Measurements from ENCODE around the gene LRIG2. TPM values are rescaled to one million over a fixed set of nuclear protein-coding genes. Genes with fewer than 3 reads are reported as not detected.

Gene LRIG2
- polyA plus RNA-seq, 2 donors = 2.6 to 3.5 TPM

GRCh38 chr1:113091988-113092594, 19.1 kb downstream of the LRIG2 start:
- Histone ChIP-seq H3K9me3 (ENCODE audit: control insufficient read depth in 2 of 2, insufficient read depth in 1 of 2, low read depth in 1 of 2, low read length in 1 of 2) (no peaks in the 10 kb centered on the region), H3K4me1 (ENCODE audit: control insufficient read depth in 2 of 2, insufficient read depth in 2 of 2, low read length in 1 of 2) (no peaks in the 10 kb centered on the region), H3K4me3 (ENCODE audit: low read depth in 1 of 2, low read length in 2 of 2) (no peak overlapping the region), H3K27ac (ENCODE audit: low read depth in 2 of 2, low read length in 1 of 2) (no peak overlapping the region), H3K27me3 (ENCODE audit: control insufficient read depth in 1 of 2, insufficient read depth in 2 of 2, low read length in 2 of 2) (no peaks in the 10 kb centered on the region), H3K36me3 (ENCODE audit: control insufficient read depth in 2 of 2, insufficient read depth in 2 of 2, low read length in 1 of 2) (peaks cover 4 to 6% of the 10 kb centered on the region in 2 donors)
- WGBS, 2 donors = 53 to 69% methylated on average over 1 of the region's 1 CpG

GRCh38 chr1:113094506-113094905, 21.5 kb downstream of the LRIG2 start:
- H3K27me3 ChIP-seq (ENCODE audit: control insufficient read depth in 1 of 2, insufficient read depth in 2 of 2, low read length in 2 of 2) = no peaks in the 10 kb centered on the region
- no peak overlapping the region for H3K27ac ChIP-seq (ENCODE audit: low read depth in 2 of 2, low read length in 1 of 2)
- no peak overlapping the region for H3K4me3 ChIP-seq (ENCODE audit: low read depth in 1 of 2, low read length in 2 of 2)
- whole genome bisulfite sequencing, 2 donors = 94 to 95% methylated on average over 4 of the region's 4 CpGs
- peaks cover 6% of the 10 kb centered on the region in 2 donors for H3K36me3 ChIP-seq (ENCODE audit: control insufficient read depth in 2 of 2, insufficient read depth in 2 of 2, low read length in 1 of 2)
- no peaks in the 10 kb centered on the region for H3K9me3 ChIP-seq (ENCODE audit: control insufficient read depth in 2 of 2, insufficient read depth in 1 of 2, low read depth in 1 of 2, low read length in 1 of 2)
- H3K4me1 ChIP-seq (ENCODE audit: control insufficient read depth in 2 of 2, insufficient read depth in 2 of 2, low read length in 1 of 2) = no peaks in the 10 kb centered on the region

- H3K27me3 ChIP-seq (ENCODE audit: control insufficient read depth in 1 of 2, insufficient read depth in 2 of 2, low read length in 2 of 2) = no peaks in the 10 kb centered on the region
- H3K27ac ChIP-seq (ENCODE audit: low read depth in 2 of 2, low read length in 1 of 2) = no peak overlapping the region
- H3K9me3 ChIP-seq (ENCODE audit: control insufficient read depth in 2 of 2, insufficient read depth in 1 of 2, low read depth in 1 of 2, low read length in 1 of 2) = no peaks in the 10 kb centered on the region
- no peaks in the 10 kb centered on the region for H3K4me1 ChIP-seq (ENCODE audit: control insufficient read depth in 2 of 2, insufficient read depth in 2 of 2, low read length in 1 of 2)
- peaks cover 6 to 8% of the 10 kb centered on the region in 2 donors for H3K36me3 ChIP-seq (ENCODE audit: control insufficient read depth in 2 of 2, insufficient read depth in 2 of 2, low read length in 1 of 2)
- 86% methylated on average over 5 of the region's 5 CpGs for WGBS, 2 donors
- H3K4me3 ChIP-seq (ENCODE audit: low read depth in 1 of 2, low read length in 2 of 2) = no peak overlapping the region
These were observed 22.9 kb downstream of the LRIG2 start for GRCh38 chr1:113095790-113096455.

- Histone ChIP-seq H3K9me3 (ENCODE audit: control insufficient read depth in 2 of 2, insufficient read depth in 1 of 2, low read depth in 1 of 2, low read length in 1 of 2) (no peaks in the 10 kb centered on the region), H3K4me3 (ENCODE audit: low read depth in 1 of 2, low read length in 2 of 2) (no peak overlapping the region), H3K27ac (ENCODE audit: low read depth in 2 of 2, low read length in 1 of 2) (no peak overlapping the region), H3K36me3 (ENCODE audit: control insufficient read depth in 2 of 2, insufficient read depth in 2 of 2, low read length in 1 of 2) (peaks cover 6 to 8% of the 10 kb centered on the region in 2 donors), H3K4me1 (ENCODE audit: control insufficient read depth in 2 of 2, insufficient read depth in 2 of 2, low read length in 1 of 2) (no peaks in the 10 kb centered on the region), H3K27me3 (ENCODE audit: control insufficient read depth in 1 of 2, insufficient read depth in 2 of 2, low read length in 2 of 2) (no peaks in the 10 kb centered on the region)
- 94 to 96% methylated on average over 3 of the region's 3 CpGs for WGBS, 2 donors
These were observed 23.5 kb downstream of the LRIG2 start for GRCh38 chr1:113096493-113096892.

GRCh38 chr1:113101588-113101987, 28.6 kb downstream of the LRIG2 start:
- Histone ChIP-seq H3K27ac (ENCODE audit: low read depth in 2 of 2, low read length in 1 of 2) (no peak overlapping the region), H3K9me3 (ENCODE audit: control insufficient read depth in 2 of 2, insufficient read depth in 1 of 2, low read depth in 1 of 2, low read length in 1 of 2) (no peaks in the 10 kb centered on the region), H3K4me1 (ENCODE audit: control insufficient read depth in 2 of 2, insufficient read depth in 2 of 2, low read length in 1 of 2) (no peaks in the 10 kb centered on the region), H3K4me3 (ENCODE audit: low read depth in 1 of 2, low read length in 2 of 2) (no peak overlapping the region), H3K27me3 (ENCODE audit: control insufficient read depth in 1 of 2, insufficient read depth in 2 of 2, low read length in 2 of 2) (no peaks in the 10 kb centered on the region), H3K36me3 (ENCODE audit: control insufficient read depth in 2 of 2, insufficient read depth in 2 of 2, low read length in 1 of 2) (peaks cover 9 to 12% of the 10 kb centered on the region in 2 donors)

- H3K4me3 ChIP-seq (ENCODE audit: low read depth in 1 of 2, low read length in 2 of 2) = no peak overlapping the region
- H3K9me3 ChIP-seq (ENCODE audit: control insufficient read depth in 2 of 2, insufficient read depth in 1 of 2, low read depth in 1 of 2, low read length in 1 of 2) = no peaks in the 10 kb centered on the region
- 36 to 63% methylated on average over 1 of the region's 1 CpG for WGBS, 2 donors
- peaks cover 7 to 11% of the 10 kb centered on the region in 2 donors for H3K36me3 ChIP-seq (ENCODE audit: control insufficient read depth in 2 of 2, insufficient read depth in 2 of 2, low read length in 1 of 2)
- H3K27me3 ChIP-seq (ENCODE audit: control insufficient read depth in 1 of 2, insufficient read depth in 2 of 2, low read length in 2 of 2) = no peaks in the 10 kb centered on the region
- H3K27ac ChIP-seq (ENCODE audit: low read depth in 2 of 2, low read length in 1 of 2) = no peak overlapping the region
- no peaks in the 10 kb centered on the region for H3K4me1 ChIP-seq (ENCODE audit: control insufficient read depth in 2 of 2, insufficient read depth in 2 of 2, low read length in 1 of 2)
These were observed 30.1 kb downstream of the LRIG2 start for GRCh38 chr1:113103048-113103447.

- H3K27ac ChIP-seq (ENCODE audit: low read depth in 2 of 2, low read length in 1 of 2) = no peak overlapping the region
- H3K4me3 ChIP-seq (ENCODE audit: low read depth in 1 of 2, low read length in 2 of 2) = no peak overlapping the region
- no peaks in the 10 kb centered on the region for H3K4me1 ChIP-seq (ENCODE audit: control insufficient read depth in 2 of 2, insufficient read depth in 2 of 2, low read length in 1 of 2)
- peaks cover 7 to 11% of the 10 kb centered on the region in 2 donors for H3K36me3 ChIP-seq (ENCODE audit: control insufficient read depth in 2 of 2, insufficient read depth in 2 of 2, low read length in 1 of 2)
- no peaks in the 10 kb centered on the region for H3K9me3 ChIP-seq (ENCODE audit: control insufficient read depth in 2 of 2, insufficient read depth in 1 of 2, low read depth in 1 of 2, low read length in 1 of 2)
- H3K27me3 ChIP-seq (ENCODE audit: control insufficient read depth in 1 of 2, insufficient read depth in 2 of 2, low read length in 2 of 2) = no peaks in the 10 kb centered on the region
These were observed 31.0 kb downstream of the LRIG2 start for GRCh38 chr1:113103977-113104376.

GRCh38 chr1:113106910-113107309, 33.9 kb downstream of the LRIG2 start:
- H3K36me3 ChIP-seq (ENCODE audit: control insufficient read depth in 2 of 2, insufficient read depth in 2 of 2, low read length in 1 of 2) = peaks cover 4 to 15% of the 10 kb centered on the region in 2 donors
- 86 to 89% methylated on average over 2 of the region's 2 CpGs for WGBS, 2 donors

GRCh38 chr1:113109908-113110554, 37.0 kb downstream of the LRIG2 start:
- 65 to 66% methylated on average over 5 of the region's 5 CpGs for WGBS, 2 donors
- H3K4me1 ChIP-seq (ENCODE audit: control insufficient read depth in 2 of 2, insufficient read depth in 2 of 2, low read length in 1 of 2) = no peaks in the 10 kb centered on the region

More at GRCh38 chr1:113106910-113107309, 33.9 kb downstream of the LRIG2 start:
- Histone ChIP-seq H3K27me3 (ENCODE audit: control insufficient read depth in 1 of 2, insufficient read depth in 2 of 2, low read length in 2 of 2) (no peaks in the 10 kb centered on the region), H3K4me3 (ENCODE audit: low read depth in 1 of 2, low read length in 2 of 2) (no peak overlapping the region), H3K27ac (ENCODE audit: low read depth in 2 of 2, low read length in 1 of 2) (no peak overlapping the region), H3K9me3 (ENCODE audit: control insufficient read depth in 2 of 2, insufficient read depth in 1 of 2, low read depth in 1 of 2, low read length in 1 of 2) (no peaks in the 10 kb centered on the region), H3K4me1 (ENCODE audit: control insufficient read depth in 2 of 2, insufficient read depth in 2 of 2, low read length in 1 of 2) (no peaks in the 10 kb centered on the region)

More at GRCh38 chr1:113109908-113110554, 37.0 kb downstream of the LRIG2 start:
- Histone ChIP-seq H3K27me3 (ENCODE audit: control insufficient read depth in 1 of 2, insufficient read depth in 2 of 2, low read length in 2 of 2) (no peaks in the 10 kb centered on the region), H3K27ac (ENCODE audit: low read depth in 2 of 2, low read length in 1 of 2) (no peak overlapping the region), H3K9me3 (ENCODE audit: control insufficient read depth in 2 of 2, insufficient read depth in 1 of 2, low read depth in 1 of 2, low read length in 1 of 2) (no peaks in the 10 kb centered on the region), H3K36me3 (ENCODE audit: control insufficient read depth in 2 of 2, insufficient read depth in 2 of 2, low read length in 1 of 2) (peaks cover 10 to 12% of the 10 kb centered on the region in 2 donors), H3K4me3 (ENCODE audit: low read depth in 1 of 2, low read length in 2 of 2) (no peak overlapping the region)
